Activated CD4-positive, alpha-beta T cell treated with anti-CD3 and anti-CD28 coated beads, Interleukin-2, amount 10 ng/mL, durations not matched to agents 7 days and 5 days (primary cell): Measurements from ENCODE around the gene NRCAM. TPM values are rescaled to one million over a fixed set of nuclear protein-coding genes. Genes with fewer than 3 reads are reported as not detected.

Source experiments
- CTCF ChIA-PET: fragments of 350-600 bp; sonication (Branson Sonifier 250); formaldehyde crosslinking; loops from one replicate; lab custom pipeline; 2021; ENCODE audit warnings: antibody characterized with exemption; lab: Charles Lee
- POLR2A ChIA-PET: fragments of 350-600 bp; sonication (Branson Sonifier 250); formaldehyde crosslinking; loops from one replicate; lab custom pipeline; 2021; ENCODE audit warnings: antibody characterized with exemption; lab: Charles Lee
- DNase-seq: peaks from one replicate; pipeline ENCODE4 v3.0.0-alpha.2; 2020
- H3K27ac Mint-ChIP-seq: one replicate; pipeline ENCODE4 v1.8.0; 2021; ENCODE audit warnings: mild to moderate bottlenecking, moderate library complexity, mixed read lengths
- H3K27me3 Mint-ChIP-seq: one replicate; pipeline ENCODE4 v1.8.0; 2021; ENCODE audit warnings: mixed read lengths
- H3K36me3 Mint-ChIP-seq: one replicate; pipeline ENCODE4 v1.8.0; 2021; ENCODE audit warnings: low read depth, mixed read lengths
- H3K4me1 Mint-ChIP-seq: one replicate; pipeline ENCODE4 v1.8.0; 2021; ENCODE audit warnings: mixed read lengths
- H3K4me3 Mint-ChIP-seq: one replicate; pipeline ENCODE4 v1.8.0; 2021; ENCODE audit warnings: mild to moderate bottlenecking, moderate library complexity, mixed read lengths
- H3K9me3 Mint-ChIP-seq: one replicate; pipeline ENCODE4 v1.8.0; 2021; ENCODE audit warnings: mixed read lengths
- total RNA-seq, 2 experiments: library from RNA; stranded (reverse); gene quantifications; one replicate each; pipeline ENCODE4 v1.2.3, GENCODE V29; 2021

NRCAM gene
- total RNA-seq, 2 experiments from 2014 or later: 0.12 to 0.46 TPM

DNA sequence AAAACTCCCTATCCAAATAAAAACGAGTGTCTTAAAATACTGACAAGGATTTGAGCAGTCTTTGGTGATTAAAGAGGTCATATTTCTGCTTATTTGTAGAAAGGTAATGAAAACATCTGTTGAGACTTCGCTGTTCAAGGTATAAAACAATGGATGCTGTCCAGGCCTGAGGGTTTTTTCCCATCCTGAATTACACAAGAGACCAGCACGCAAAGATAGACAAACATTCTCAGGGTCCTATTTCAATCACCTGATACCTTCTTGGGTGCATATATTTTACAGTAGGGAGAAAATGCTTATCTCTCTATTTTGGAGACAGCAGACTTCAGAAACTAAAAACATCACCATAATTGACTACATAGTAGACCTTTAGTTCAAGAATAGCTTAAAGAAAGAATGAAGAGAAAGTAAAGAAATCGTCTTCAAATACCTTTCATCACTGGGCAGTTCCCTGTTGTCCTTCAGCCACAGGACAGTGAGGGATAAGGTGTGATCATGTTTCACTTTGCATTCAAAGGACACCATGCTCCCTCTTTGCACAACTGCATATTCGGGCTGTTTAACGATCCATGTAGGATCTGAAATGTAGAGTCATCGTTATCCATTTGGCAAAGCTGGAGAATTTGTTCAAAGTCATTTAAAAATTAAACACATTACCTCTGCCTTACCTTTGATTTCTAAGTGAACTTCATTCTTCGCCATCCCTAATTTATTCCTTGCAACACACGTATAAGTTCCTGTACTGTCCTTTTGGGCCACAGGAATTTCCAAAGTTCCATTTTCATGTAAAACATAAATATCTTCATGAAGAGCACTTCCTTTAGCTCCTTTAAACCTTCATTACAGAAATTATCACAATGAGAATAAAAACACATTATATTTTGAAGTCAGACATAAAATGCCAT lies 262.4 kb downstream of the NRCAM start:
- H3K4me3 Mint-ChIP-seq: no peak overlapping the region
- no peak overlapping the region for H3K27ac Mint-ChIP-seq
- H3K4me1 Mint-ChIP-seq: peaks cover 8% of the 10 kb centered on the region
- CTCF ChIA-PET: interaction anchor here (0.6 kb wide), 1 partner anchor 139 kb away, joined by 3 read pairs; no protein-coding TSS in a partner anchor
- peaks cover 2% of the 10 kb centered on the region for H3K27me3 Mint-ChIP-seq
- DNase-seq: no peak
- no peaks in the 10 kb centered on the region for H3K36me3 Mint-ChIP-seq
- POLR2A ChIA-PET: no interaction called here
- no peaks in the 10 kb centered on the region for H3K9me3 Mint-ChIP-seq

DNA sequence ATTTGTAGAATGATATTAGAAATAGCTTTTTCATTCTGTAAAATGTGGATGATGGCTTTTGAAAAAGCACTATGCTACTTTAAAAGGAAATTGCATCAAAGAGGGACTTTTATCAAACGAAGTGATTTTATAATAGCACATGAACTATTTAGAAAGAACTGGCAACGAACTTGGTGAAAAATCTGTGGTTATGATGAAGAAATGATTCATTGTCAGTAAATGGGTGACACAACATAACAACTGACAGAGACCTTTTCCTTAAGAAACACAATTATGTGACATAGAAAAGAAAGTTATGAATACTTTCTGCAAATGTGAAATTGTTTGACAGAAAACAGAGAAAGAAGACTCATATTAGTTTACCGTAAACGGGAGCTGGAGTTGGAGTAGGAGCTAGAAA lies 265.3 kb downstream of the NRCAM start:
- POLR2A ChIA-PET: no interaction called here
- no peak for DNase-seq
- CTCF ChIA-PET: no interaction called here
- peaks cover 13% of the 10 kb centered on the region for H3K4me1 Mint-ChIP-seq
- no peaks in the 10 kb centered on the region for H3K27me3 Mint-ChIP-seq
- no peak overlapping the region for H3K27ac Mint-ChIP-seq
- H3K36me3 Mint-ChIP-seq: no peaks in the 10 kb centered on the region
- H3K4me3 Mint-ChIP-seq: no peak overlapping the region
- peaks cover 2% of the 10 kb centered on the region for H3K9me3 Mint-ChIP-seq

DNA sequence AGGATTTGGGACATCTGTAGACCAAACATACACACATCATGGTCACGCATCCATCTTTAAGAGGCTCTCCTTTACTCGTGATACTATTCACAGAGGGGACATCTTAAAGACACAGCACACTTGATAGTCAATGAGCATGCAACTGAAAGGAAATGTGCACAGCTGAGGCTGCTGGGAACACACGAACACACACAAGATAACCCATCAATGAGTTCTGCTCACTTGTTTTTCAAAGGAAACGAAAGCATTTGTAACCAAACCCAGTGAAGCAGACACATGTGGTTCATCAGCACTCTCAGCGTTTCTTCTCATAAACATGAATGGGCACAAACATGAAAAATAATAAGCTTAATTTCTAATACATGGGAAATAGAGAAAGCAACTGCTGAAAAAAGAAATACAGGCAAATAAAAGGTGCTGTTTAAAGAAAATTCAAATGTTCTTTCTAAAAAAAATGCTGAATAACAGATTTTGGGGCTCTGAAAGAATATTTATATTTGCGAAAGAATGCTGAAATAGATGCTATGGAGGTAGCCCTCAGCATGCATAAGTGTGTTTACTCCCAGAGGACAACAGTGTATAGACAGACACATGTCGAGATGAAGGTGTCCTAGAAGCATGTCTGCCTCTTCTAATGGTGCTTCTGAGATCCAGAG lies 266.4 kb downstream of the NRCAM start:
- Mint-ChIP-seq H3K9me3 (peaks cover 2% of the 10 kb centered on the region), H3K27ac (peak overlapping the region; percentile 47), H3K36me3 (no peaks in the 10 kb centered on the region), H3K4me3 (no peak overlapping the region), H3K4me1 (peaks cover 13% of the 10 kb centered on the region), H3K27me3 (no peaks in the 10 kb centered on the region)
- peak; percentile 34 for DNase-seq
- ChIA-PET CTCF (interaction anchor here (0.6 kb wide), 1 partner anchor 1235 kb away, joined by 5 read pairs; no protein-coding TSS in a partner anchor), POLR2A (no interaction called here)

DNA sequence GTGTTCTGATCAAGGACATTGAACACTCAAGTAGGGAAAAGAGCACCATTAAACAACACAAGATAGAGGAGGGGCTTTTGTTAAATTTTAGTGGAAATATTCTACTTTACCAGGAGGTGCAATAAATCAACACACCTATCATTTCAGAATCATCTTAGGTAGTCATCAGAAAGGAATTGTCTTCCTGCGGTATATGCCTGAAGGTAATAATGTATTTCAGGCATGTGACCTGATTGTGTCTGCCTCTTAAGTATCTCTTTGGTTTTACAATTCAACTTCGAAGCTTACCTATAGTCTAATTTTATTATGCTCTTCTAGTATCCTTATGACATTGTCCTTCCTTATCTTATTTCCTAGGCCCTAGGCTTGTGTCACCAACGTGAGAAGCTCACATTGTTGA lies 267.5 kb downstream of the NRCAM start:
- Mint-ChIP-seq H3K27ac (no peak overlapping the region), H3K9me3 (peaks cover 2% of the 10 kb centered on the region), H3K27me3 (no peaks in the 10 kb centered on the region), H3K4me1 (peaks cover 13% of the 10 kb centered on the region), H3K4me3 (no peak overlapping the region), H3K36me3 (no peaks in the 10 kb centered on the region)
- DNase-seq: no peak
- ChIA-PET CTCF (no interaction called here), POLR2A (no interaction called here)

DNA sequence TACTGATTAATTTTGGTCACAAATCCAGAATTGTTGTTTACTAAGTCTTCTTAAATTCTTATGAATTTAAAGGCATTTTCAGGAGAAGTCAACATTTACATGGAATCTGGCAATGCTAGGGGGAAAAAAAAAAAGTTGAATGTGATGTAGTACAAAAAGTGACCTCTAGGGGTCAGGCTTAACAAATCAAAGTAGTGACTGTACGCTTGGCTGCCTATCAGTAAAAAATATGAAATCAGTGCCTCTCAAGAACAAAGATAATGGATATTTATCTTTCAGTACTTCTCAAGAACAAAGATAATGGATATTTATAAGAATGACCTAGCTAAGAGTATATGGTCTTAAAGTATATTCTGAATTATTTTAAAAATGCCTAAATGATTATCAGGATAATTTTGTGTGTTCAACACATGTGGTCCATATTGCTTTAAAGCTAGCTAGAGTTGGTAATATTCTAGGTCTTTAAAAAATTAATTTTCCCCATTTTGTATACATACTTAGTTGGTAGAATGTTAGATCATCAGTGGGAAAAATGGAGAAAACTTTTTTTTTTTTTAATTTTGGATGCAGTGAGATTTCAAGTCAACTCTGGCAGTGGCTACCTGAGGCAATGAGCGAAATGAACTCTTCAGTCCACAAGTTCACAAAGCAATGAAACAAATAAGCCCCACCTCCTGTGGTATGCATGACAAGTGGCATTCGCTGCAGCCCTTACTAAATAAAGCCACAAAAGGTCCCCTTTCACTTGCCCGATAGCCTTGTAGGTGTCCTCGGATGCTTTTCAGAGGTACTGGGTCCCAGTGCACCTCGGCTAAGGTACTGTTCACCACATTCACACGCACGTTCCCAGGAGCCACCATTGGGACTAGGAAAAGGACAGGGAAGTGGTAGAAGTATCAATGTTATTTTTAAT lies 274.9 kb downstream of the NRCAM start:
- H3K9me3 Mint-ChIP-seq: no peaks in the 10 kb centered on the region
- no peak overlapping the region for H3K4me3 Mint-ChIP-seq
- no peak for DNase-seq
- ChIA-PET POLR2A (no interaction called here), CTCF (interaction anchor here (0.6 kb wide), 2 partner anchors 250 to 507 kb away, joined by 3 to 6 read pairs; no protein-coding TSS in a partner anchor)
- H3K36me3 Mint-ChIP-seq: no peaks in the 10 kb centered on the region
- H3K4me1 Mint-ChIP-seq: no peaks in the 10 kb centered on the region
- no peaks in the 10 kb centered on the region for H3K27me3 Mint-ChIP-seq
- no peak overlapping the region for H3K27ac Mint-ChIP-seq

DNA sequence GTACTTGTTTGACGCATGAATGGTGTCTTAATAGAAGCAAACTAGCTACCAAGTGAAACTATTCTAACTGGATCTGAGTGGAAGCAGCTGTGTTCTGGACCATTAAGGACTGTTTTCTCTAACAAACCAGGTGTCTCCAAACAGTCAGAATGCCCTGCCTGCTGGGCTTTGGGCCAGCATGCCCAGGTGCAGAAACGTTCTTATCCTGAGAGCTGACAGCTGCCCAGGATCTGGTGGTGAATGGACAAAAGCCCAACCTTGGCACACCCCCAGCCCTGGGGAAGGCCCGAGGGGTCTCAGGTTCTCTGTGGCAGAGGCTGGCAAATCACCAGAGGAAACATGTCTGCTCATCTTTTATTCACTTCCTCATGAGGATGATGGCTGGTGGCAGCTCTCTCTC lies 277.8 kb downstream of the NRCAM start:
- no peaks in the 10 kb centered on the region for H3K36me3 Mint-ChIP-seq
- H3K4me3 Mint-ChIP-seq: no peak overlapping the region
- DNase-seq: no peak
- ChIA-PET POLR2A (no interaction called here), CTCF (interaction anchor here (1.0 kb wide), 1 partner anchor 303 kb away, joined by 3 read pairs; no protein-coding TSS in a partner anchor)
- H3K27ac Mint-ChIP-seq: no peak overlapping the region
- no peaks in the 10 kb centered on the region for H3K9me3 Mint-ChIP-seq
- H3K27me3 Mint-ChIP-seq: no peaks in the 10 kb centered on the region
- H3K4me1 Mint-ChIP-seq: no peaks in the 10 kb centered on the region

DNA sequence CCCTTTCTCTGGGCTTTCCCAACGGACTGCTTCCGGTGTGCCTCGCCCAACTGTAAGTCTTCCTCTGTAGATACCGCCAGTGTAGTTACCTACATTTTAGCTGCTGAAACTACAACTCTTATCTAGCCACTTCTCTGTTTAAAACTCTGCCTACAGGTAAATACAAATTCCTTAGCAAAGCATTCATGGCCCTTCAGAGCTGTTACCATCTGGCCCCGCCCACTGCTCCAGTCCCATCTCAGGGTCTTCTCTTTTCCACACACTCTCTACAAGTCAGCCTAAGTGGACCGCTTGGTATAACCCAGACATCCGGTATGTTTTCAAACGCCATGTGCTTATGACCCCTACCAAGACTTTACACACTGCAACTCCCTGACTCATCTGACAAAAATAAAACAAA lies 285.1 kb downstream of the NRCAM start:
- Mint-ChIP-seq H3K4me1 (no peaks in the 10 kb centered on the region), H3K27ac (no peak overlapping the region)
- POLR2A ChIA-PET: no interaction called here

DNA sequence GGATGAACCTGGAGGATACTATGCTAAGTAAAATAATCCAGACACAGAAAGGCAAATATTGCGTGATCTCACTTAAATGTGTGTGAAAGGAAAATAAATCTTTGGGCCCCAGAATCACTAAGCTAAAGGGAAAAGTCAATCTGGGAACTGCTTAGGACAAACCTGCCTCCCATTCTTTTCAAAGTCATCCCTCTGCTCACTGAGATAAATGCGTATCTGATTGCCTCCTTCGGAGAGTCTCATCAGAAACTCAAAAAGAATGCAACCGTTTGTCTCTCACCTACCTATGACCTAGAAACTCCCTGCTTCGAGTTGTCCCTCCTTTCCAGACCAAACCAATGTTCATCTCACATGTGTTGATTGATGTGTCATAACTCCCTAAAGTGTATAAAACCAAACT lies 286.0 kb downstream of the NRCAM start:
- Mint-ChIP-seq H3K27ac (no peak overlapping the region), H3K9me3 (no peaks in the 10 kb centered on the region), H3K27me3 (no peaks in the 10 kb centered on the region), H3K36me3 (no peaks in the 10 kb centered on the region), H3K4me3 (no peak overlapping the region), H3K4me1 (no peaks in the 10 kb centered on the region)
- DNase-seq: no peak
- CTCF ChIA-PET: no interaction called here
- POLR2A ChIA-PET: no interaction called here

More for the DNA sequence above, 285.1 kb downstream of the NRCAM start:
- CTCF ChIA-PET: interaction anchor here (0.5 kb wide), 1 partner anchor 217 kb away, joined by 3 read pairs; no protein-coding TSS in a partner anchor
- no peak overlapping the region for H3K4me3 Mint-ChIP-seq
- DNase-seq: no peak
- no peaks in the 10 kb centered on the region for H3K9me3 Mint-ChIP-seq
- no peaks in the 10 kb centered on the region for H3K27me3 Mint-ChIP-seq
- H3K36me3 Mint-ChIP-seq: no peaks in the 10 kb centered on the region

DNA sequence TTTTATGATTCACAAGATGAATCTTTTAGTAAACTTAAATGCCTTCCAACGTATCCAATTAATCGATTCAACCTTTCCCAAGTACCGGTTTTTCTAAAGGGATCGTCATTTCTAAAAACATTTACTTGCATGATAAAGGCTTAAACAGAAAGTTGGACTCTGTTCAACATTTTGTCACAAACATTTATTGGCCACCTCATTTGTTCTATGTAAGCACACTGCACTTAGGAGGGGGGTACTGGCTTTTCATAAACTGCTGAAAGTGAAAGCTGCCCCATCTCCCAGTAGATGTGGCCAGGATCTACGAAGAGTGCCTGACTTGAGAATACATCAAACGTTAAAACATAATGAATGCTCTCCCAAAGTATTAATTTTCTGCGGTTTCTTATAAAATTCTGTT lies 288.8 kb downstream of the NRCAM start:
- no peaks in the 10 kb centered on the region for H3K36me3 Mint-ChIP-seq
- H3K4me1 Mint-ChIP-seq: no peaks in the 10 kb centered on the region
- no peaks in the 10 kb centered on the region for H3K27me3 Mint-ChIP-seq
- H3K4me3 Mint-ChIP-seq: no peak overlapping the region
- H3K27ac Mint-ChIP-seq: no peak overlapping the region
- ChIA-PET CTCF (no interaction called here), POLR2A (no interaction called here)
- no peaks in the 10 kb centered on the region for H3K9me3 Mint-ChIP-seq
- no peak for DNase-seq

DNA sequence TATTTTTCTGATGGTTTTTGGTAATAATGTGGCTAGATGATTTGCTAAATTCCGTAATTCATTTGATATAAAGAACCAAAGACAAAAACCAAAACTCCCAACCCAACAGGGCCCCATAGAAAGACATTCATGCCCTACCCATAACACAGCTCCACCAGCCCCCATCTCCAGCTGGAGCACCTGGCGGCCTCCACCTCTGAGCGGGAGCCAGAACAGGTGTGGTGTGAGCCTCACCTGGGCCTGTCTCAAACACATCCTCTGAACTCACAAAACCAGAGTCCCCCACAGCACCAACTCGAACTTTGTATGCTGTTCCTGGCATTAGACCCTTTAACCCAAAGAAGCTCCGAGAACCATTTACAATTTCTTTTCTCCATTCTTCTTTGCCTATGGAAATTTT lies 289.5 kb downstream of the NRCAM start:
- H3K4me1 Mint-ChIP-seq: no peaks in the 10 kb centered on the region
- H3K27me3 Mint-ChIP-seq: peaks cover 3% of the 10 kb centered on the region
- H3K36me3 Mint-ChIP-seq: no peaks in the 10 kb centered on the region
- no peak overlapping the region for H3K27ac Mint-ChIP-seq
- POLR2A ChIA-PET: no interaction called here
- no peak for DNase-seq
- H3K9me3 Mint-ChIP-seq: no peaks in the 10 kb centered on the region
- H3K4me3 Mint-ChIP-seq: no peak overlapping the region
- CTCF ChIA-PET: no interaction called here

DNA sequence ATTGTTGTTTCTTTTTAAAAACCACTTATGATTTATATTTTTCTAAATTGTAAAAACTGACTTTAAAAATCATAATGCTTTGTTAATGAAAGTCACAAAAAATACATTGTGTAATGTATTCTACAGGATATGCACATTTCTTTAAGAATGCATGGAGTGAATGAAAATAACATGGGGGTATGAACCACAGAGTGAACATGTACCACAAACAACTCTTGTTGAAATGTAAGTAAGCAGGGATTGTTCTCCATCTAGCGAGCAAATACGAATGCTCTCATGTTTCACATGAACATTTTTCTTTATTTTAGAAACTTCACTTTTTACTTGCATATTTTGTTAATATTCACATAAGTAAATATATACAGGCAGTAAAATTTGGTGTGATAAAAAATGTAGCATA lies 290.5 kb downstream of the NRCAM start:
- no peaks in the 10 kb centered on the region for H3K9me3 Mint-ChIP-seq
- H3K4me3 Mint-ChIP-seq: no peak overlapping the region
- no peaks in the 10 kb centered on the region for H3K4me1 Mint-ChIP-seq
- CTCF ChIA-PET: no interaction called here
- H3K27ac Mint-ChIP-seq: no peak overlapping the region
- POLR2A ChIA-PET: no interaction called here
- H3K27me3 Mint-ChIP-seq: peaks cover 3% of the 10 kb centered on the region
- no peak for DNase-seq
- no peaks in the 10 kb centered on the region for H3K36me3 Mint-ChIP-seq

DNA sequence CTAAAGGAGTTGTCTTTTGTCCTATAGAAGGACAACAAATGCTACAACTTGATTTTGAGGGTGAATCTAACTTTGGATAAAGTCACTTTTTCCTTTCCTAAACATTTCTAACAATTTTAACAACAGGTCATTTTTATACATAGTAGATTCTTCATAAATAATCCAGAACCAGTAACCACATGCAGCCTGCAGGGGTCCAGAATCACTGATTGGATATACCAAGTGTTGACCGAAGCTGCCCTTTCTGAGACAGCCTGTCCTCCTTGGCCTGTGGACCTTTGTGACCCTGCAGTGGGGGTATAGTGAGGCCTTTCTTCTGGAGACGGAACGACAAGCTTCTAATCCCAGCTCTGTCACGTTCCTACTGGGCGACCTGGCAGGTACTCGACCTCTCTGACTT lies 291.3 kb downstream of the NRCAM start:
- no peaks in the 10 kb centered on the region for H3K9me3 Mint-ChIP-seq
- H3K4me1 Mint-ChIP-seq: no peaks in the 10 kb centered on the region
- H3K27ac Mint-ChIP-seq: no peak overlapping the region
- ChIA-PET CTCF (no interaction called here), POLR2A (no interaction called here)
- no peak overlapping the region for H3K4me3 Mint-ChIP-seq
- no peaks in the 10 kb centered on the region for H3K36me3 Mint-ChIP-seq
- peaks cover 8% of the 10 kb centered on the region for H3K27me3 Mint-ChIP-seq
- no peak for DNase-seq
